ENCODE data around the gene SLC49A3.

- TF ChIP-seq CTCF (conservative IDR thresholded peaks at IDR 0.05; ENCODE audit: low read depth in 2 of 2) (no peak), REST (IDR thresholded peaks at IDR 0.05; ENCODE audit: unreplicated experiment) (no peak), CREB1 (CRISPR knock-in tag; IDR thresholded peaks at IDR 0.05; ENCODE audit: low read depth) (no peak), EZH2 (IDR thresholded peaks at IDR 0.05; ENCODE audit: low read depth, unreplicated experiment) (no peak), POLR2AphosphoS5 (IDR thresholded peaks at IDR 0.05; ENCODE audit: low read depth) (no peak), JUNB (IDR thresholded peaks at IDR 0.05; ENCODE audit: unreplicated experiment) (no peak), ZNF114 (CRISPR knock-in tag; IDR thresholded peaks at IDR 0.05) (no peak), EZH2phosphoT487 (IDR thresholded peaks at IDR 0.05; ENCODE audit: unreplicated experiment) (no peak), ETS1 (IDR thresholded peaks at IDR 0.05) (no peak), NANOG (IDR thresholded peaks at IDR 0.05; ENCODE audit: borderline replicate concordance) (no peak), ZNF331 (CRISPR knock-in tag; IDR thresholded peaks at IDR 0.05; ENCODE audit: low read depth) (no peak)
Observed at GRCh38 chr4:735583-735982, 46.6 kb upstream of the SLC49A3 start.
